Mucosa of stomach (tissue), 1 donor: ENCODE results near the gene SAXO1.

Experiments used
- H3K27me3 ChIP-seq: one replicate; pipeline ENCODE4 v1.7.0; 2013; ENCODE audit warnings: mild to moderate bottlenecking, low read length; ENCODE audit not compliant: control insufficient read depth, insufficient read depth
- H3K36me3 ChIP-seq: one replicate; pipeline ENCODE4 v1.7.0; 2013; ENCODE audit warnings: low read length; ENCODE audit not compliant: control insufficient read depth, insufficient read depth
- H3K4me1 ChIP-seq: one replicate; pipeline ENCODE4 v1.7.0; 2013; ENCODE audit warnings: mild to moderate bottlenecking, low read length; ENCODE audit not compliant: control insufficient read depth, insufficient read depth
- H3K4me3 ChIP-seq: one replicate; pipeline ENCODE4 v1.7.0; 2013; ENCODE audit warnings: low read length
- H3K9ac ChIP-seq: one replicate; pipeline ENCODE4 v1.7.0; 2013; ENCODE audit warnings: mild to moderate bottlenecking, low read length, moderate library complexity
- H3K9me3 ChIP-seq: one replicate; pipeline ENCODE4 v1.7.0; 2013; ENCODE audit warnings: mild to moderate bottlenecking, low read length, moderate library complexity; ENCODE audit not compliant: control insufficient read depth
- donor health status: Pancreatic carcinoma.

Gene SAXO1

DNA sequence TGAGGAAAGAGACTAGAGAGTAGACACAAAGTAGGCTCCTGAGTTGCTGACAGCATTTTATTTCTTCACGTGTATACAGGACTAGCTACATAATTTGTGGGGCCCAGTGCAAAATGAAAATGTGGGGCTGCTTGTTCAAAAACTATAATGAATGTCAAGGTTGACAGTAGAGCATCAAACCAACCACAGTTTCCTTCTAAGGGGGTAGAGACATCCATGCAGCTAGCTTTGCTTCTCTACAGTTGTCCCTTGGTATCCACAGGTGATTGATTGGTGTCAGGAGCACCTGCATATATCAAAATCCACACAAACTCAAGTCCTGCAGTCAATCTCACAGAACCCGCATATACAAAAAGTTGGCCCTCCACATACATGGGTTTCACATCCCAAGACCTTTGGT is 129.6 kb downstream of the SAXO1 start:
- no peak overlapping the region for H3K4me3 ChIP-seq
- no peaks in the 10 kb centered on the region for H3K4me1 ChIP-seq
- no peaks in the 10 kb centered on the region for H3K36me3 ChIP-seq
- no peak overlapping the region for H3K9ac ChIP-seq
- no peaks in the 10 kb centered on the region for H3K27me3 ChIP-seq
- no peaks in the 10 kb centered on the region for H3K9me3 ChIP-seq

DNA sequence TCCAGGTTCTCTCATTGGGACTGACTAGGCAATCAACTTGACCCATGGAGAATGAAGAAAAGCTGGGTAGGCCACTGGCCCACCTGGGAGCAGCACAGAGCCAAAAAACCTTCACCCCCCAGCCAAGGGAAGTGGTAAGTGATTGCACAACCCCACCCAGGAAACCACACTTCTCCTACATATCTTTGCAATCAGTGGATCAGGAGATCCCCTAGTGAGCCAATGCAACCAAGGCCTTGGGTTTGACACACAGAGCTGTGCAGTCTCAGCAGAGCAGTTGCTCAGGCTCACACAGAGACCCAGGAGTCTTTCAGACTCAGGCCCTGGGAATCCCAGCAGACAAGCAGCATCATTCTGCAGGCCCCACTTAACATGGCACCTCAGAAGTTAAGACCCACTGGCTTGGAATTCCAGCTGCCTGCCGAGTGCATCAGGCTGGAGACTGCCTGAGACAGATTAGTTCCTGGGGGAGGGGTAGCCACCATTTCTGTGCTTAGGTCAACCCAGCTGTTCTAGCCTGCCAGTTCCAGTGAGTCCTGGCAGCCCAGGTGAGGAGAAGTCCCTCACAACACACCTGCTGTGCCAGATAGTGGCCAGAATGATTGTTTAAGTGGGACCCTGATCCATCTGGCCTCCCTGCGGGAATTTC is 136.4 kb downstream of the SAXO1 start:
- H3K27me3 ChIP-seq = no peaks in the 10 kb centered on the region
- H3K9me3 ChIP-seq = no peaks in the 10 kb centered on the region
- no peaks in the 10 kb centered on the region for H3K36me3 ChIP-seq
- H3K4me1 ChIP-seq = no peaks in the 10 kb centered on the region
- no peak overlapping the region for H3K9ac ChIP-seq
- H3K4me3 ChIP-seq = no peak overlapping the region

DNA sequence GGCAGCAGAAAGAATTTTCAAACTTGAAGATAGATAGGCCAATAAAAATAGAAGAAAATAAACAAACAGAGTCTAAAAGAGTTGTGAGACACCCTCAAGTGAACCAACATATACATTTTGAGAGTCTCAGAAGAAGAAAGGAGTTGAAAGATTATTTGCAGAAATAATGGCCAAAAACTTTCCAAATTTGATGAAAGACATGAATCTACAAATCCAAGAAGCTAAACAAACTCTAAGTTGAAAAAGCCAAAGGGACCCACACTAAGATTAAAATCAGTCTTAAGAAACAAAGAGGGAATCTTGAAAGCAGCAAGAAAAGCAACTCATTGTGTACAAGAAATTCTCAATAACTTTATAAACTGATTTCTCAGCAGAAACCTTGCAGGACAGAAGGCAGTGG is 137.0 kb downstream of the SAXO1 start:
- no peaks in the 10 kb centered on the region for H3K9me3 ChIP-seq
- no peaks in the 10 kb centered on the region for H3K27me3 ChIP-seq
- no peak overlapping the region for H3K4me3 ChIP-seq
- H3K9ac ChIP-seq = no peak overlapping the region
- no peaks in the 10 kb centered on the region for H3K4me1 ChIP-seq
- H3K36me3 ChIP-seq = no peaks in the 10 kb centered on the region

DNA sequence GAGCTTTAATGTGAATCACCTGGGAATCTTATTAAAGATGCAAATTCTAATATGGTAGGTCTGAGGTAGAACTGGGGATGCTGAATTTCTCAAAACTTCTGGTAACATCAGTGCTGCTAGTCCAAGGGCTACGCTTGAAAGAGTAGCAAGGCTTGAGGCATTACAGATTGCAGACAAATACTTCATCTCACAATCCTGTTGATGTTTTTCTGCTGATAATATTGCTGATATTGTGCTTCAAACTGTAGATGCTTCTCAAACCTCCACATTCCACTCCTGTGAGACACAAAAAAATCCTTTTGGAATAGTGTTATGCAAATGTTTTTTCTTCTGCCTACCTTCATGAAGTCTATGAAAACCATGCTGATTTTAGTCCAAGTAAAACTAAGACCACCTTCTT is 139.5 kb downstream of the SAXO1 start:
- Histone ChIP-seq H3K4me3 (no peak overlapping the region), H3K27me3 (no peaks in the 10 kb centered on the region), H3K9me3 (no peaks in the 10 kb centered on the region), H3K9ac (no peak overlapping the region), H3K36me3 (no peaks in the 10 kb centered on the region), H3K4me1 (peaks cover 10% of the 10 kb centered on the region)

DNA sequence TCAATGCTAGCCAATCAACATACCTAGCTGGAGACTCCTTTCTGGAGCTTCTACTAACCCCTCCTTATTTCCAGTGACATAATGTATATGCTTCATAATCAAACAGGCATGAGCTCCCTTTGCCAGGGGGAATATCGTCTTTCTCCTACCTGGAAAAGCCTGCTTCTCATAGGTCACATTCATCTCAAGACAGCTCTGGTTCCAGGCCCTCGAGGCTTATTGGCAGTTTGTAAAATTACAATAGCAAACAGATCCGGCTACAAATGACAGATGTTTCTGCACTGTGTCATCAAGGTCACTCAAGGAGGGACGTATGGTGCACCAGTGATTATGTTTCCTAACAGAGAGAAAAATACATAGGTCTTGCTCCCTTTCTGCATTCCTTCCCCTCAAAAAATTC is 140.0 kb downstream of the SAXO1 start:
- no peaks in the 10 kb centered on the region for H3K36me3 ChIP-seq
- no peak overlapping the region for H3K9ac ChIP-seq
- H3K27me3 ChIP-seq = no peaks in the 10 kb centered on the region
- no peaks in the 10 kb centered on the region for H3K9me3 ChIP-seq
- no peak overlapping the region for H3K4me3 ChIP-seq
- peaks cover 10% of the 10 kb centered on the region for H3K4me1 ChIP-seq

DNA sequence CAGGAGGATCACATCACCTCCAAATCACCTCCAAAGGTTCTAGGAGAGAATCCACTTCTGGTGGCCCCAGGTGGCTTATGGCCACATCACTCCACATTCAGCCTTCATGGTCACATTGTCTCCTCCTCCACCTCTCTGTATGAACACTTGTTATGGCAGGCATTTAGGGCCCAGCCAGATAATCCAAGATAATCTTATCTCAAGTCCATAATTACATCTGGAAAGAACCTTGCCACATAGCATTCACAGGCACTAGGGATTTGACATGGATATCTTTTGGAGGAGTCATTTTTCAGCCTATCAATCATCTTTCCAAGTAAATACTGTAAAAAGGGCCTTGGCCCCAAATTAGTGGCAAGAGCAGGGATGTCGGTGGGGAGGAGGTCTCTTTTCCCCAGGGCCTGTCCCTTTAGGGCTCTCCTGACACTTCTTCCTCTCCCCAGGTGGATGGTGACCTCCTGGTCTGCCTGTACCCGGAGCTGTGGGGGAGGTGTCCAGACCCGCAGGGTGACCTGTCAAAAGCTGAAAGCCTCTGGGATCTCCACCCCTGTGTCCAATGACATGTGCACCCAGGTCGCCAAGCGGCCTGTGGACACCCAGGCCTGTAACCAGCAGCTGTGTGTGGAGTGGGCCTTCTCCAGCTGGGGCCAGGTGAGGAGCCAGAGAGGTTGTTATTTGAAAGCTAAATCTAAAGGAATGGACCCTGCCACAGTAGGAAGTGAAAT is 140.9 kb downstream of the SAXO1 start:
- H3K9me3 ChIP-seq = no peaks in the 10 kb centered on the region
- no peaks in the 10 kb centered on the region for H3K36me3 ChIP-seq
- H3K4me3 ChIP-seq = no peak overlapping the region
- no peak overlapping the region for H3K9ac ChIP-seq
- no peaks in the 10 kb centered on the region for H3K27me3 ChIP-seq
- peaks cover 10% of the 10 kb centered on the region for H3K4me1 ChIP-seq

DNA sequence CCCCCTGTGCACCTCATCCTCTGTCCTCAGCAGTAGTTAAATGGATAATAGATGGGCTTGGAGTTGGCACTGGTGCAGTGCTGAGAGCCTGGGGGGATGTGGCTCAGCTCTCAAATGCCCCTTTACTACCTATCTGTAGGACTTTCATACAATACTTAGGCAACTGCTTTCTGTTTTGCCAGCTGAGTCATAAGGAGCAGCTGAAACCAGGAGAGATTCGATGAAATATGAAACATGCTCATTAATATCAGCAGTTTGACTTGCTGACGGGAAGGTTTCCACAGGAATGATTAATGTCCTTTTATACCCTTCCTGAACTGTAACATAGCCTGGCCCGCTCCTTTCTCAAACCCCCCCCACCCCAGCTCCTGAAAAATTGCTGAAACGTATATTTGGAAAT is 142.6 kb downstream of the SAXO1 start:
- Histone ChIP-seq H3K27me3 (no peaks in the 10 kb centered on the region), H3K4me3 (no peak overlapping the region), H3K9me3 (no peaks in the 10 kb centered on the region), H3K4me1 (peaks cover 10% of the 10 kb centered on the region), H3K36me3 (no peaks in the 10 kb centered on the region), H3K9ac (no peak overlapping the region)

DNA sequence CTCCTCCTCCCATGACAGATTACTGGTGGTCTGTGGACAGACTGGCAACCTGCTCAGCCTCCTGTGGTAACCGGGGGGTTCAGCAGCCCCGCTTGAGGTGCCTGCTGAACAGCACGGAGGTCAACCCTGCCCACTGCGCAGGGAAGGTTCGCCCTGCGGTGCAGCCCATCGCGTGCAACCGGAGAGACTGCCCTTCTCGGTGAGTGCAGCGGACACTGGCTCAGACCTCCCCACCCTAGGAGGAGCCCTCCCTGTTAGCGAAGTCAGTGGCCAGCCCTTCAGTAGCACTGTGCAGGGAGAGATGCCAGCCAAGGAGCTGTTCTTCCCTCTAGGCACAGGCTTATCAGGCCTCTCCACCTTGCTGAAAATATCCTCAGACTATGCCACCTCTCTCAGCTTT is 143.5 kb downstream of the SAXO1 start:
- Histone ChIP-seq H3K27me3 (no peaks in the 10 kb centered on the region), H3K36me3 (no peaks in the 10 kb centered on the region)

DNA sequence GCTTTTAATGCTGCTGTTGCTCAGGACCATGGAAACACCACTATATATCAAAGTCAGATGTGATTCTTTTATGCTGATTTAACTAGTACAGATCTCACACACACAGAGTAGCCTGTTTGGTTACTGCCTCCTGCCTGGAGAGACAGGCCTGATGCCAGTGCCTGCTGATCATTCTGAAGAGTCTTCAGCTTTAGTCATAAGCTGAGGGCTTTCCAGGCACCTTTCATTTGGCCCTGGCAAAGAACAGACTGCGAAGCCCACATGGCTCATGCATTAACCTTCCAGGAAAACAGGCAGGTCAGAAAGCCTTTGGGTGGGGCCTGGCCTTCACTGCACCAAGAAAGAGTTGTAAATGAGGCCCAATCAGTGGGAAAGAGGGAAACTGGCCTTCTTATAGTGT is 144.7 kb downstream of the SAXO1 start:
- H3K9ac ChIP-seq = no peak overlapping the region
- no peaks in the 10 kb centered on the region for H3K27me3 ChIP-seq
- no peaks in the 10 kb centered on the region for H3K9me3 ChIP-seq
- H3K36me3 ChIP-seq = no peaks in the 10 kb centered on the region
- H3K4me1 ChIP-seq = peaks cover 10% of the 10 kb centered on the region
- no peak overlapping the region for H3K4me3 ChIP-seq

More for the DNA sequence above, 143.5 kb downstream of the SAXO1 start:
- H3K4me1 ChIP-seq = peaks cover 10% of the 10 kb centered on the region
- no peak overlapping the region for H3K9ac ChIP-seq
- no peaks in the 10 kb centered on the region for H3K9me3 ChIP-seq
- H3K4me3 ChIP-seq = no peak overlapping the region

DNA sequence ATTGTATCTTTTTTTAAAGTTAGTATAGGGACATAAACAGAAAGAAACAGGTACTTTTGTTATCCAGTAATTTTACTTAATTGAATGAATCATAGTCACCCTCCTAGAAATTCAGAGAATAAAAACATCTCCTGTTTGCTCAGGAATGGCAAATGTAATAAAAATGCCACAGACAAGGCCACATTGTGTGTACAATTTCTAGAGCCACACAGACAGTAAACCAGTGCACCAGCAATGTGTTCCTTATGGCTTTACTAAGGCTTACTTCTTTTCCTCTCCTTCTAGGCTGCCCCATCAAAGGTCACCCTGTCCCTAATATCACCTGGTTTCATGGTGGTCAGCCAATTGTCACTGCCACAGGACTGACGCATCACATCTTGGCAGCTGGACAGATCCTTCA is 145.5 kb downstream of the SAXO1 start:
- H3K36me3 ChIP-seq = no peaks in the 10 kb centered on the region

DNA sequence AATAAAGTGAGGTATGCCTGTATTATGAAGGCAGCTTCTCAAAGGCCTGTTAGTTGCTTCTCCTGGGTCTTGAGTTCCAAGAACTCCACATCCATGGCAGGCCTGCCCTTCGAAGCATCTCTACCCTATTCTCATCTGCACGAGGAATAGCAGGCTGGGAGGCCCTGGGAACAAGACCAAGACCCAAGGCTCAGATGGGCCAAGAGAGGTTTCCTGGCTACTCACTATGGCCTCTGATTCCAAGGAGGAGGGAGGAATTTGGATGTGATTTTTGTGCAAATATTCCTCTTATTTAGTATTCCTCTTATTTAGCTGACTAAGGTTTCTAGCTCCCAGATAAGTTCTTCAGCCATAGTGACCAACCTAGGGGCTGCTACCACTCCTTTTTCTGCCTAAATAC is 151.3 kb downstream of the SAXO1 start:
- no peaks in the 10 kb centered on the region for H3K4me1 ChIP-seq
- no peaks in the 10 kb centered on the region for H3K27me3 ChIP-seq
- no peak overlapping the region for H3K9ac ChIP-seq
- no peaks in the 10 kb centered on the region for H3K36me3 ChIP-seq
- H3K4me3 ChIP-seq = no peak overlapping the region
- no peaks in the 10 kb centered on the region for H3K9me3 ChIP-seq

More for the DNA sequence above, 145.5 kb downstream of the SAXO1 start:
- H3K9me3 ChIP-seq = no peaks in the 10 kb centered on the region
- peaks cover 10% of the 10 kb centered on the region for H3K4me1 ChIP-seq
- no peak overlapping the region for H3K9ac ChIP-seq
- no peak overlapping the region for H3K4me3 ChIP-seq
- no peaks in the 10 kb centered on the region for H3K27me3 ChIP-seq

DNA sequence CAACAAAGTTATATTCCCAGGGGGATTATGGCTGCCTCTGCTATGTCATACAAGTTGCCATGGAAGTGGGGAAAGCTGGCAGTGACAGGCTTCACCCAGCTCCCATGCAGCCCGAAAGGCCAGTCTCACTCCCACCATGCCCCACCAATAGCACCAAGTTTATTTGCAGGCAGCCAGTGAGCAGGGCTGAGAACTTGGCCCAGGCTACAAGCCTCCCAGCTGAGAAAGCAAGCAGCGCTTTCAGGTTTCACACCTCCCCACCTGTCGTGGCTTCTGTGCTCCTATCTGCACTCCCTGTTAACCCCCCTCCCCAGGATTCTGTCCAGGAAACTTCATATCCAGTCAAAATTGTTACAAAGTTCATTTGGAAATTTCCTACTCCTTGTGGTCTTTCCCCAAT is 155.0 kb downstream of the SAXO1 start:
- Histone ChIP-seq H3K9ac (no peak overlapping the region), H3K27me3 (no peaks in the 10 kb centered on the region), H3K4me1 (no peaks in the 10 kb centered on the region), H3K4me3 (no peak overlapping the region), H3K9me3 (no peaks in the 10 kb centered on the region), H3K36me3 (no peaks in the 10 kb centered on the region)
